ENCODE results near the gene RIPK3.

DNA sequence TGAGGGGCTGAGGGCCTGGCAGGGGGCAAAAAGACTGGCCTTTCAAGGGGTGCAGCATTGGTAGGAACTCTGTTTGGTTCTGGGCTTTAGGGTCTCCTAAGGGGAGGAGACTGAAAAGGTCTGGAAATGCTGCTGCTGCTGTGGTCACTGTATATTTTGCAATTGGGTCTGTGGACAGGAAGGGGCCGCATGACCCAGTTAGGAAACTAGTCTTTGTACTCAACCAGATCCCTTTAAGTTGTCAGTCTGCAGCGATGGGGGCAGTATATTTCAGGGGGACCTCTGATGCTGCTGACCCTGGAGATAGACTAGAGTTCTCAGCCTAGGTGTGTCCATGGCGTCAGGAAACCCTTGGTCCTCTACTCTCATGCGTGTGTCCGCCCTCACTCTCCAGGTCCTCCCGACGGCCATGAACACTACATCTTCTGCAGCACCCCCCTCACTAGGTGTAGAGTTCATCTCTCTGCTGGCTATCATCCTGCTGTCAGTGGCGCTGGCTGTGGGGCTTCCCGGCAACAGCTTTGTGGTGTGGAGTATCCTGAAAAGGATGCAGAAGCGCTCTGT lies 24.5 kb downstream of the RIPK3 start:
- TF ChIP-seq, protein P1, sequence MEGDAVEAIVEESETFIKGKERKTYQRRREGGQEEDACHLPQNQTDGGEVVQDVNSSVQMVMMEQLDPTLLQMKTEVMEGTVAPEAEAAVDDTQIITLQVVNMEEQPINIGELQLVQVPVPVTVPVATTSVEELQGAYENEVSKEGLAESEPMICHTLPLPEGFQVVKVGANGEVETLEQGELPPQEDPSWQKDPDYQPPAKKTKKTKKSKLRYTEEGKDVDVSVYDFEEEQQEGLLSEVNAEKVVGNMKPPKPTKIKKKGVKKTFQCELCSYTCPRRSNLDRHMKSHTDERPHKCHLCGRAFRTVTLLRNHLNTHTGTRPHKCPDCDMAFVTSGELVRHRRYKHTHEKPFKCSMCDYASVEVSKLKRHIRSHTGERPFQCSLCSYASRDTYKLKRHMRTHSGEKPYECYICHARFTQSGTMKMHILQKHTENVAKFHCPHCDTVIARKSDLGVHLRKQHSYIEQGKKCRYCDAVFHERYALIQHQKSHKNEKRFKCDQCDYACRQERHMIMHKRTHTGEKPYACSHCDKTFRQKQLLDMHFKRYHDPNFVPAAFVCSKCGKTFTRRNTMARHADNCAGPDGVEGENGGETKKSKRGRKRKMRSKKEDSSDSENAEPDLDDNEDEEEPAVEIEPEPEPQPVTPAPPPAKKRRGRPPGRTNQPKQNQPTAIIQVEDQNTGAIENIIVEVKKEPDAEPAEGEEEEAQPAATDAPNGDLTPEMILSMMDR (IDR thresholded peaks at IDR 0.05) = no peak
- no peak for TF ChIP-seq POLR2A (IDR thresholded peaks at IDR 0.05)
